ENCODE measurements around the gene FBXL13. TPM values are rescaled to one million over a fixed set of nuclear protein-coding genes. Genes with fewer than 3 reads are reported as not detected.

FBXL13 gene
- total and polyA plus RNA-seq, 2 of the 8 experiments (the other 6 are each of a cell fraction or from before 2014, with no cell fraction given): 1.2 to 2.8 TPM

- no peak for TF ChIP-seq ATF2 (IDR thresholded peaks at IDR 0.05; ENCODE audit: low read length)
These were observed 155.8 kb downstream of the FBXL13 start (continued) for GRCh38 chr7:102918845-102919244.

All from H1 (cell line).